SK-N-SH treated with all-trans-retinoic acid at 6 μM for 48 hours (cell line): ENCODE measurements around the gene TNS3.

Experiments
- ATAC-seq: fragments of 200-7000 bp; cut with Tn5 transposase; 3 replicates; pipeline ENCODE4 v1.9.1; 2020; ENCODE audit warnings: mild to moderate bottlenecking, moderate library complexity
- ARNTL ChIP-seq: fragments of 450-650 bp; formaldehyde crosslinking; IDR thresholded peaks from 2 replicates; pipeline ENCODE4 v1.5.0; 2020; ENCODE audit warnings: low read depth, mild to moderate bottlenecking, moderate library complexity, borderline replicate concordance
- CREB5 ChIP-seq: fragments of 250-450 bp; sonication (Bioruptor Pico); IDR thresholded peaks from 2 replicates; pipeline ENCODE4 v1.5.1; 2020; ENCODE audit warnings: low read depth, mild to moderate bottlenecking, moderate library complexity
- CSDC2 ChIP-seq: fragments of 250-450 bp; sonication (Bioruptor Pico); IDR thresholded peaks from 2 replicates; pipeline ENCODE4 v1.5.0; 2020; ENCODE audit warnings: mild to moderate bottlenecking, moderate library complexity
- CSRNP3 ChIP-seq: fragments of 250-450 bp; sonication (Bioruptor Pico); IDR thresholded peaks from 2 replicates; pipeline ENCODE4 v1.5.1; 2021; ENCODE audit warnings: mild to moderate bottlenecking, moderate library complexity
- ESRRG ChIP-seq: fragments of 250-450 bp; sonication (Bioruptor Pico); IDR thresholded peaks from 2 replicates; pipeline ENCODE4 v1.6.1; 2021; ENCODE audit warnings: mild to moderate bottlenecking
- GLIS3 ChIP-seq: fragments of 250-450 bp; sonication (Bioruptor Pico); IDR thresholded peaks from 2 replicates; pipeline ENCODE4 v1.5.0; 2020; ENCODE audit warnings: mild to moderate bottlenecking, moderate library complexity
- ISL1 ChIP-seq: fragments of 250-450 bp; sonication (Bioruptor Pico); IDR thresholded peaks from 2 replicates; pipeline ENCODE4 v2.1.2; 2022; ENCODE audit warnings: mild to moderate bottlenecking, moderate library complexity
- OSR1 ChIP-seq: fragments of 250-450 bp; sonication (Bioruptor Pico); IDR thresholded peaks from 2 replicates; pipeline ENCODE4 v1.8.0; 2022; ENCODE audit warnings: moderate library complexity, mild to moderate bottlenecking, inconsistent platforms
- PATZ1 ChIP-seq: fragments of 250-450 bp; sonication (Bioruptor Pico); IDR thresholded peaks from 2 replicates; pipeline ENCODE4 v1.8.0; 2020; ENCODE audit warnings: mild to moderate bottlenecking, moderate library complexity, borderline replicate concordance
- PPARA ChIP-seq: fragments of 250-450 bp; sonication (Bioruptor Pico); IDR thresholded peaks from 2 replicates; pipeline ENCODE4 v1.5.0; 2020; ENCODE audit warnings: mild to moderate bottlenecking, borderline replicate concordance
- RARB ChIP-seq: fragments of 250-450 bp; sonication (Bioruptor Pico); IDR thresholded peaks from 2 replicates; pipeline ENCODE4 v1.8.0; 2021; ENCODE audit warnings: mild to moderate bottlenecking, moderate library complexity
- SNAI2 ChIP-seq: fragments of 250-450 bp; sonication (Bioruptor Pico); IDR thresholded peaks from 2 replicates; pipeline ENCODE4 v1.5.0; 2020; ENCODE audit warnings: mild to moderate bottlenecking, moderate library complexity
- TCF4 ChIP-seq: fragments of 250-450 bp; sonication (Bioruptor Pico); IDR thresholded peaks from 2 replicates; pipeline ENCODE4 v1.8.0; 2021; ENCODE audit warnings: mild to moderate bottlenecking, moderate library complexity, borderline replicate concordance
- TOX ChIP-seq: fragments of 250-450 bp; sonication (Bioruptor Pico); IDR thresholded peaks from 2 replicates; pipeline ENCODE4 v1.8.0; 2021; ENCODE audit warnings: mild to moderate bottlenecking, moderate library complexity, borderline replicate concordance
- TSHZ2 ChIP-seq: fragments of 250-450 bp; sonication (Bioruptor Pico); IDR thresholded peaks from 2 replicates; pipeline ENCODE4 v1.5.0; 2020; ENCODE audit warnings: mild to moderate bottlenecking, moderate library complexity
- ZC3H10 ChIP-seq: fragments of 250-450 bp; sonication (Bioruptor Pico); IDR thresholded peaks from 2 replicates; pipeline ENCODE4 v1.5.1; 2021; ENCODE audit warnings: mild to moderate bottlenecking, moderate library complexity
- ZFP30 ChIP-seq: fragments of 450-650 bp; formaldehyde crosslinking; IDR thresholded peaks from 2 replicates; pipeline ENCODE4 v1.5.0; 2022; ENCODE audit warnings: mild to moderate bottlenecking, moderate library complexity
- ZNF565 ChIP-seq: fragments of 450-650 bp; formaldehyde crosslinking; conservative IDR thresholded peaks from 2 replicates; pipeline ENCODE4 v1.5.0; 2020; ENCODE audit warnings: low read depth, mild to moderate bottlenecking, moderate library complexity

Gene TNS3

GRCh38 chr7:47355684-47356083 is 226.2 kb downstream of the TNS3 start:
- no peak for TF ChIP-seq TCF4 (CRISPR knock-in tag)
- no peak for TF ChIP-seq TSHZ2 (CRISPR knock-in tag)
- TF ChIP-seq PATZ1 (CRISPR knock-in tag) = no peak
- ATAC-seq = no peak

- no peak for ATAC-seq
- TF ChIP-seq ISL1 (CRISPR knock-in tag) (no peak), CSDC2 (CRISPR knock-in tag) (no peak), CREB5 (CRISPR knock-in tag) (no peak), CSRNP3 (no peak)
These were observed 226.9 kb downstream of the TNS3 start for GRCh38 chr7:47354831-47355541.

GRCh38 chr7:47354071-47354470 is 227.8 kb downstream of the TNS3 start:
- no peak for ATAC-seq
- TF ChIP-seq ARNTL (CRISPR knock-in tag) = no peak
- no peak for TF ChIP-seq OSR1 (CRISPR knock-in tag)
- TF ChIP-seq PPARA (CRISPR knock-in tag) = no peak
- no peak for TF ChIP-seq GLIS3 (CRISPR knock-in tag)
- TF ChIP-seq ZFP30 (CRISPR knock-in tag) = no peak
- TF ChIP-seq ESRRG (CRISPR knock-in tag) = no peak
- no peak for TF ChIP-seq SNAI2 (CRISPR knock-in tag)
- TF ChIP-seq TOX (CRISPR knock-in tag) = no peak
- TF ChIP-seq CSDC2 (CRISPR knock-in tag) = no peak
- TF ChIP-seq TSHZ2 (CRISPR knock-in tag) = no peak
- no peak for TF ChIP-seq RARB (CRISPR knock-in tag)
- TF ChIP-seq ZNF565 (CRISPR knock-in tag) = no peak
- TF ChIP-seq TCF4 (CRISPR knock-in tag) = no peak
- TF ChIP-seq ZC3H10 (CRISPR knock-in tag) = no peak
- no peak for TF ChIP-seq ISL1 (CRISPR knock-in tag)
